Vagina (tissue), 2 donors: Measurements from ENCODE around the gene RANGAP1.

Experiments used
- POLR2A ChIP-seq, 2 donors: fragments of 450-650 bp; IDR thresholded peaks; one replicate each; pipeline ENCODE4 v1.6.1; 2017; ENCODE audit warnings: antibody characterized with exemption in 2 of 2, mild to moderate bottlenecking in 2 of 2, moderate library complexity in 2 of 2
- TF ChIP-seq, protein P1 (sequence below), 3 experiments: fragments of 450-650 bp in 2 of 3; fragments of 200-600 bp in 1 of 3; sonication (generic) in 1 of 3; IDR thresholded peaks; one replicate each; pipeline ENCODE4 v1.5.1; 2017 to 2019; ENCODE audit warnings: antibody characterized with exemption in 3 of 3, mild to moderate bottlenecking in 2 of 3, moderate library complexity in 2 of 3

GRCh38 chr22:41310336-41310735 is 24.3 kb upstream of the RANGAP1 start:
- TF ChIP-seq, protein P1, sequence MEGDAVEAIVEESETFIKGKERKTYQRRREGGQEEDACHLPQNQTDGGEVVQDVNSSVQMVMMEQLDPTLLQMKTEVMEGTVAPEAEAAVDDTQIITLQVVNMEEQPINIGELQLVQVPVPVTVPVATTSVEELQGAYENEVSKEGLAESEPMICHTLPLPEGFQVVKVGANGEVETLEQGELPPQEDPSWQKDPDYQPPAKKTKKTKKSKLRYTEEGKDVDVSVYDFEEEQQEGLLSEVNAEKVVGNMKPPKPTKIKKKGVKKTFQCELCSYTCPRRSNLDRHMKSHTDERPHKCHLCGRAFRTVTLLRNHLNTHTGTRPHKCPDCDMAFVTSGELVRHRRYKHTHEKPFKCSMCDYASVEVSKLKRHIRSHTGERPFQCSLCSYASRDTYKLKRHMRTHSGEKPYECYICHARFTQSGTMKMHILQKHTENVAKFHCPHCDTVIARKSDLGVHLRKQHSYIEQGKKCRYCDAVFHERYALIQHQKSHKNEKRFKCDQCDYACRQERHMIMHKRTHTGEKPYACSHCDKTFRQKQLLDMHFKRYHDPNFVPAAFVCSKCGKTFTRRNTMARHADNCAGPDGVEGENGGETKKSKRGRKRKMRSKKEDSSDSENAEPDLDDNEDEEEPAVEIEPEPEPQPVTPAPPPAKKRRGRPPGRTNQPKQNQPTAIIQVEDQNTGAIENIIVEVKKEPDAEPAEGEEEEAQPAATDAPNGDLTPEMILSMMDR (IDR thresholded peaks at IDR 0.05): no peak
- no peak for TF ChIP-seq POLR2A (IDR thresholded peaks at IDR 0.05)
